Testis (tissue), 3 donors: ENCODE measurements around the gene SLFN12. TPM values are rescaled to one million over a fixed set of nuclear protein-coding genes. Genes with fewer than 3 reads are reported as not detected.

ENCODE experiments used
- DNase-seq: peaks from one replicate; pipeline ENCODE4 v3.0.0-alpha.2; 2019
- H3K27ac ChIP-seq, 2 donors: fragments of 200-600 bp; sonication (generic); one replicate each; pipeline ENCODE4 v1.5.1; 2019
- H3K27me3 ChIP-seq: fragments of 200-600 bp; sonication (generic); one replicate; pipeline ENCODE4 v1.5.1; 2019
- H3K36me3 ChIP-seq: fragments of 200-600 bp; sonication (generic); one replicate; pipeline ENCODE4 v1.5.1; 2017; ENCODE audit warnings: low read depth; ENCODE audit errors: missing control alignments
- H3K4me1 ChIP-seq: fragments of 200-600 bp; sonication (generic); one replicate; pipeline ENCODE4 v1.5.1; 2019
- H3K4me3 ChIP-seq, 2 donors: fragments of 200-600 bp; sonication (generic); one replicate each; pipeline ENCODE4 v1.5.1; 2017 to 2019
- H3K9me3 ChIP-seq: fragments of 200-600 bp; sonication (generic); one replicate; pipeline ENCODE4 v1.5.1; 2017
- CTCF ChIP-seq, 3 experiments: fragments of 450-650 bp in 2 of 3; fragments of 200-600 bp in 1 of 3; sonication (generic) in 1 of 3; IDR thresholded peaks; one replicate each; pipeline ENCODE4 v1.5.1; 2016 to 2019; ENCODE audit warnings: antibody characterized with exemption in 3 of 3, mild to moderate bottlenecking in 2 of 3, moderate library complexity in 1 of 3
- POLR2A ChIP-seq: fragments of 450-650 bp; IDR thresholded peaks from one replicate; pipeline ENCODE4 v1.6.1; 2017; ENCODE audit warnings: antibody characterized with exemption, mild to moderate bottlenecking, moderate library complexity
- WGBS, 2 donors: methylation state at CpG; one replicate each; pipeline ENCODE4 v1.1.5; 2018; 5-methylcytosine and 5-hydroxymethylcytosine counted together
- intact Hi-C: fragments of 100-400 bp; cut with DNase I; formaldehyde crosslinking; loops from one replicate; pipeline ENCODE4 v1.15.1; 2023; ENCODE audit warnings: low total_unique reads
- polyA plus RNA-seq: library from polyadenylated mRNA; stranded (reverse); fragments of 350-450 nt; fragmentation: Illumina TruSeq; extraction: RNeasy Lipid Tissue Mini Kit (QIAGEN cat#74804); gene quantifications from one replicate; pipeline ENCODE4 v1.2.3, GENCODE V29; 2014; ENCODE audit warnings: low read depth, low replicate concordance; ENCODE audit not compliant: insufficient read depth
- total RNA-seq, 2 donors: library from RNA; depleted of rRNA; stranded (reverse); fragments of >200 nt; gene quantifications; one replicate each; pipeline ENCODE4 v1.2.3, GENCODE V29; 2016

SLFN12 gene
- total and polyA plus RNA-seq, 3 donors from 2014 or later = 2.6 to 4.7 (median 2.9) TPM

GRCh38 chr17:35449371-35449931, 17.2 kb upstream of the SLFN12 start:
- H3K4me3 ChIP-seq = peak overlapping the region in 1 of 2 donors; percentile 49
- 9 to 13% methylated on average over 19 to 36 of the region's 36 CpGs for WGBS, 2 donors
- no peaks in the 10 kb centered on the region for H3K27me3 ChIP-seq
- intact Hi-C loops = no loop called here
- H3K36me3 ChIP-seq = no peaks in the 10 kb centered on the region
- H3K27ac ChIP-seq = no peak overlapping the region
- DNase-seq = no peak
- H3K9me3 ChIP-seq = no peaks in the 10 kb centered on the region
- no peak for TF ChIP-seq POLR2A
- TF ChIP-seq CTCF (IDR thresholded peaks at IDR 0.05) = no peak
- no peaks in the 10 kb centered on the region for H3K4me1 ChIP-seq

GRCh38 chr17:35448899-35449227, 16.6 kb upstream of the SLFN12 start:
- Histone ChIP-seq H3K9me3 (no peaks in the 10 kb centered on the region), H3K27ac (no peak overlapping the region), H3K4me3 (peak overlapping the region; percentile 49), H3K36me3 (no peaks in the 10 kb centered on the region), H3K27me3 (no peaks in the 10 kb centered on the region), H3K4me1 (no peaks in the 10 kb centered on the region)
- TF ChIP-seq POLR2A = no peak
- TF ChIP-seq CTCF (IDR thresholded peaks at IDR 0.05) = no peak
- 16 to 31% methylated on average over 15 to 16 of the region's 16 CpGs for WGBS, 2 donors
- intact Hi-C loops = no loop called here
- DNase-seq = no peak

- Histone ChIP-seq H3K9me3 (no peaks in the 10 kb centered on the region), H3K27me3 (no peaks in the 10 kb centered on the region), H3K36me3 (no peaks in the 10 kb centered on the region), H3K27ac (no peak within 1 kb of the TSS), H3K4me1 (no peaks in the 10 kb centered on the region), H3K4me3 (peak within 1 kb of the TSS; percentile 49)
- intact Hi-C loops = no loop called here
- WGBS, 2 donors = 0 to 1% methylated on average over 19 to 41 of the region's 44 CpGs
- DNase-seq = peak; percentile 56
- TF ChIP-seq POLR2A (no peak), CTCF (IDR thresholded peaks at IDR 0.05) (no peak)
Observed at GRCh38 chr17:35448214-35448898, 16.1 kb upstream of the SLFN12 start, which contains the start of gene SLFN13. Gene SLFN13 (minus strand): TSS chr17:35448766. CDS start chr17:35445680, 3,086 bp downstream.

- intact Hi-C loops = no loop called here
- Histone ChIP-seq H3K36me3 (no peaks in the 10 kb centered on the region), H3K9me3 (no peaks in the 10 kb centered on the region), H3K4me1 (no peaks in the 10 kb centered on the region), H3K27me3 (no peaks in the 10 kb centered on the region), H3K4me3 (no peak overlapping the region), H3K27ac (no peak overlapping the region)
- WGBS, 2 donors = 33 to 37% methylated on average over 3 of the region's 3 CpGs
- no peak for DNase-seq
- TF ChIP-seq POLR2A = no peak
- no peak for TF ChIP-seq CTCF (IDR thresholded peaks at IDR 0.05)
Observed at GRCh38 chr17:35447499-35447898, 15.2 kb upstream of the SLFN12 start.

GRCh38 chr17:35438433-35438832, 6.1 kb upstream of the SLFN12 start:
- no peak for DNase-seq
- Histone ChIP-seq H3K4me3 (no peak overlapping the region), H3K4me1 (peaks cover 5% of the 10 kb centered on the region), H3K9me3 (no peaks in the 10 kb centered on the region), H3K27ac (no peak overlapping the region), H3K27me3 (no peaks in the 10 kb centered on the region), H3K36me3 (no peaks in the 10 kb centered on the region)
- TF ChIP-seq CTCF (IDR thresholded peaks at IDR 0.05) (no peak), POLR2A (no peak)
- intact Hi-C loops = no loop called here
